Skeletal muscle tissue (tissue), 4 donors: ENCODE data around the gene SNAI1. TPM values are rescaled to one million over a fixed set of nuclear protein-coding genes. Genes with fewer than 3 reads are reported as not detected.
A peak's percentile ranks its signal among the peaks of the same experiment; 100 is the strongest.

Experiments
- H3K27ac ChIP-seq: one replicate; pipeline ENCODE4 v1.7.0; 2013; ENCODE audit warnings: mild to moderate bottlenecking, low read depth, low read length, inconsistent platforms
- H3K27me3 ChIP-seq, 3 donors: one replicate each; pipeline ENCODE4 v1.7.0; 2013; ENCODE audit warnings: low read length in 3 of 3; ENCODE audit not compliant: control insufficient read depth in 3 of 3, insufficient read depth in 3 of 3
- H3K36me3 ChIP-seq, 3 donors: one replicate each; pipeline ENCODE4 v1.7.0; 2013; ENCODE audit warnings: low read length in 3 of 3; ENCODE audit not compliant: control insufficient read depth in 3 of 3, insufficient read depth in 3 of 3
- H3K4me1 ChIP-seq, 3 donors: one replicate each; pipeline ENCODE4 v1.7.0; 2013; ENCODE audit warnings: low read length in 3 of 3, mild to moderate bottlenecking in 3 of 3; ENCODE audit not compliant: control insufficient read depth in 3 of 3, insufficient read depth in 3 of 3
- H3K4me3 ChIP-seq, 3 donors: one replicate each; pipeline ENCODE4 v1.7.0; 2013; ENCODE audit warnings: low read length in 3 of 3
- H3K9ac ChIP-seq, 3 donors: one replicate each; pipeline ENCODE4 v1.7.0; 2013; ENCODE audit warnings: low read length in 3 of 3, mild to moderate bottlenecking in 3 of 3, moderate library complexity in 2 of 3, low read depth in 1 of 3
- H3K9me3 ChIP-seq, 3 donors: one replicate each; pipeline ENCODE4 v1.7.0; 2013; ENCODE audit warnings: low read length in 3 of 3; ENCODE audit not compliant: control insufficient read depth in 3 of 3
- total RNA-seq: library from RNA; depleted of rRNA; stranded (reverse); fragments of >200 nt; gene quantifications from one replicate; pipeline ENCODE4 v1.2.3, GENCODE V29; 2014
- donor health status: Osteomylitis.

SNAI1 gene
- total RNA-seq, 1 donor from 2014 or later = 0.52 TPM

DNA sequence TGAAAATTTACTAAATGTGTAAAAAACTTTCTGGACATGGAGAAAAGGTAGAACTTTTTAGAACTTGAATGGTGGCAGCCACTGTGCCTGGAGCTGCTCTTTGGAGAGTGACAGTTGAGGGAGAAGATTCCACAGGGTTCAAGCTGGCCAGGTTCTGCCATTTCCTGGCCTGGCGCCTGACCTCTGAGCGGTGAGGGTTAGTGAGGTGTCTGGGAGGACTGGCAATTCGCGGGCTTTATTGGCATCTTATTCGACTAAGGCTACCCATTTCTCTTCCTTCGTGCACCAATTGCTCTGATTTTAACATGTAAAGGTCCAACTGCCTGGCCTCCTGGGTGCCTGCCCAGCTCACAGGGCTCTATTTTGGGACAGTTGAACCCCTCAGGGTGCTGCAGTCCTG is 2.4 kb downstream of the SNAI1 start:
- Histone ChIP-seq H3K9me3 (no peaks in the 10 kb centered on the region), H3K36me3 (peaks cover 0 to 4% (median 0%) of the 10 kb centered on the region in 3 donors), H3K4me3 (peak overlapping the region; percentile 6 to 53 (median 49)), H3K9ac (no peak overlapping the region), H3K4me1 (peaks cover 56 to 66% (median 61%) of the 10 kb centered on the region in 3 donors), H3K27me3 (no peaks in the 10 kb centered on the region), H3K27ac (no peak overlapping the region)

GRCh38 chr20:49985617-49986016 is 2.8 kb downstream of the SNAI1 start:
- Histone ChIP-seq H3K36me3 (peaks cover 0 to 4% (median 0%) of the 10 kb centered on the region in 3 donors), H3K4me3 (peak overlapping the region in 1 of 3 donors; percentile 6), H3K27ac (no peak overlapping the region), H3K9me3 (no peaks in the 10 kb centered on the region), H3K4me1 (peaks cover 59 to 69% (median 66%) of the 10 kb centered on the region in 3 donors), H3K27me3 (no peaks in the 10 kb centered on the region), H3K9ac (no peak overlapping the region)

DNA sequence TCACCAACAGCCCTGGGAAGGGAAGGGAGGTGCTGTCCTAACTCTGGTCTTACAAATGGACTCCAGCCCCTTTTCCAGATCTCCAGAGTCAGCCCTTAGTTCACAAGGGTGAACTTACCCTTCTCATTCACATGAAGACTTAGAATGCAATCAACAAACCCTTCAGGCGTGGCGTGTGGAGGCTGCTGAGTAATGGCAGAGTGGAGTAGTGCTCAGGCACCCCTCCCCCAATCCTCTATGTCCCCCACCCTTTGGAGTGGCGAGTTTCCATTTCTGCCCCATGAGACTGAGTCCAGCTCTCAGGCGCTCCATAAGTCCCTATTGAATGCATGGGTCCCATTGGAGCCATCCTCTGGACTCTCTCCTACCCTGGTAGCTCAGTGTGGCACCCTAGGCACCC is 3.3 kb downstream of the SNAI1 start:
- H3K27ac ChIP-seq = no peak overlapping the region
- no peak overlapping the region for H3K4me3 ChIP-seq
- peaks cover 59 to 69% (median 67%) of the 10 kb centered on the region in 3 donors for H3K4me1 ChIP-seq
- H3K9ac ChIP-seq = peak overlapping the region in 1 of 3 donors; percentile 16
- H3K27me3 ChIP-seq = no peaks in the 10 kb centered on the region
- no peaks in the 10 kb centered on the region for H3K9me3 ChIP-seq
- peaks cover 0 to 4% (median 0%) of the 10 kb centered on the region in 3 donors for H3K36me3 ChIP-seq

DNA sequence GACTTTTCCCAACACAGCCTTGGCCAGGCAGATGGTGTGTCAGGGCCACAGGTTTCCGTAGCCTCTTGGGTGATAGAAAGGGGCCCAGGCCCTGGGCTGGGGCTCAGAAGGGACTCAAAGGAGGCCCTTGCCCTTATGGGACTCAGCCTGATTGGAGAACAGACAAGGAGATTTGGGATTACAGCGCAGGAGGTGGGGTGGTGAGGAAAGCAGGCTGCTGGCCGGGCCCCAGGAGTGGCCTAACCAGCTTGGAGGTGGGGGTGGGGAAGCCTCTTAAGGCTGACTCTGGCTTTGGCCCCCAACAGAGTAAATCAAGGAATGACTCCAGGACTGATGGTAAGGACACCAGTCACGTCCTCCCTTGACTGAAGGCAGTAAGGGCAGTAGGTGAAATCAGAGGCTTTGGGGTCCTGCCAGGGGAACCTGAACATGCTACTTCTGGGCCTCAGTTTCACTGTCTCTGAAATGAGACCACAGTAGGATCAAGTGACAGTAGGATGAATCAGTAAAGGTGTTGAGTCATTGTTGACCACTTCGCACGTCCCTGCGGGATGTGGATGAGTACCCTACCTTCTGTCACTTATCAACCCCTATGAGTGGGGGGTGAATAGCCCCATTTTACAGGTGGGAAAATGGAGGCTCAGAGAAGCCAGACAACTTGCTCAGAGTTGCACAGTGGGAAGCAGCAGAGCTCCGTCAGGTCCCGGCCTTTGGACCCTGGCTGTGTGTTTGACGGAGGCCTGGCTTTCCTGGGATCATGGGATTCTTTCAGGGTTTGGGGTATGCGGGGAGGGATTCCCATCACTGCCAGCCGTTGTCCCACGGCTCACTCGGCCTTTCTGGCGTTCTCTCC is 4.5 kb downstream of the SNAI1 start:
- Histone ChIP-seq H3K27ac (no peak overlapping the region), H3K9ac (peak overlapping the region in 1 of 3 donors; percentile 33), H3K36me3 (peaks cover 0 to 4% (median 0%) of the 10 kb centered on the region in 3 donors), H3K27me3 (no peaks in the 10 kb centered on the region), H3K9me3 (no peaks in the 10 kb centered on the region), H3K4me3 (no peak overlapping the region), H3K4me1 (peaks cover 56 to 68% (median 64%) of the 10 kb centered on the region in 3 donors)

- Histone ChIP-seq H3K4me1 (peaks cover 51 to 62% (median 57%) of the 10 kb centered on the region in 3 donors), H3K4me3 (no peak overlapping the region), H3K9ac (peak overlapping the region in 1 of 3 donors; percentile 33), H3K36me3 (peaks cover 0 to 4% (median 0%) of the 10 kb centered on the region in 3 donors), H3K27me3 (no peaks in the 10 kb centered on the region), H3K27ac (no peak overlapping the region), H3K9me3 (no peaks in the 10 kb centered on the region)
These were observed 5.3 kb downstream of the SNAI1 start for GRCh38 chr20:49987868-49988690.

- Histone ChIP-seq H3K9me3 (no peaks in the 10 kb centered on the region), H3K9ac (peak overlapping the region in 2 of 3 donors; percentile 25 to 27), H3K4me1 (peaks cover 42 to 48% (median 44%) of the 10 kb centered on the region in 3 donors), H3K27me3 (no peaks in the 10 kb centered on the region), H3K36me3 (peaks cover 0 to 4% (median 0%) of the 10 kb centered on the region in 3 donors), H3K27ac (peak overlapping the region; percentile 64), H3K4me3 (peak overlapping the region in 1 of 3 donors; percentile 9)
These were observed 6.7 kb downstream of the SNAI1 start for GRCh38 chr20:49989234-49990065.

GRCh38 chr20:49990271-49990720 is 7.5 kb downstream of the SNAI1 start:
- Histone ChIP-seq H3K9me3 (no peaks in the 10 kb centered on the region), H3K9ac (peak overlapping the region in 2 of 3 donors; percentile 9 to 27), H3K27me3 (no peaks in the 10 kb centered on the region), H3K36me3 (peaks cover 0 to 4% (median 0%) of the 10 kb centered on the region in 3 donors), H3K27ac (peak overlapping the region; percentile 64), H3K4me3 (no peak overlapping the region), H3K4me1 (peaks cover 35 to 40% (median 35%) of the 10 kb centered on the region in 3 donors)

- H3K4me3 ChIP-seq = no peak overlapping the region
- H3K9me3 ChIP-seq = no peaks in the 10 kb centered on the region
- no peaks in the 10 kb centered on the region for H3K27me3 ChIP-seq
- no peak overlapping the region for H3K9ac ChIP-seq
- H3K4me1 ChIP-seq = peaks cover 17 to 18% (median 17%) of the 10 kb centered on the region in 3 donors
- no peaks in the 10 kb centered on the region for H3K36me3 ChIP-seq
- no peak overlapping the region for H3K27ac ChIP-seq
These were observed 10.5 kb downstream of the SNAI1 start for GRCh38 chr20:49993301-49993751.

GRCh38 chr20:49995586-49995985 is 12.8 kb downstream of the SNAI1 start:
- Histone ChIP-seq H3K27me3 (no peaks in the 10 kb centered on the region), H3K4me1 (peaks cover 0 to 2% (median 2%) of the 10 kb centered on the region in 3 donors), H3K27ac (no peak overlapping the region), H3K4me3 (no peak overlapping the region), H3K9ac (no peak overlapping the region), H3K9me3 (no peaks in the 10 kb centered on the region), H3K36me3 (no peaks in the 10 kb centered on the region)
